ENCODE results near the gene MYOG.

Gene MYOG

DNA sequence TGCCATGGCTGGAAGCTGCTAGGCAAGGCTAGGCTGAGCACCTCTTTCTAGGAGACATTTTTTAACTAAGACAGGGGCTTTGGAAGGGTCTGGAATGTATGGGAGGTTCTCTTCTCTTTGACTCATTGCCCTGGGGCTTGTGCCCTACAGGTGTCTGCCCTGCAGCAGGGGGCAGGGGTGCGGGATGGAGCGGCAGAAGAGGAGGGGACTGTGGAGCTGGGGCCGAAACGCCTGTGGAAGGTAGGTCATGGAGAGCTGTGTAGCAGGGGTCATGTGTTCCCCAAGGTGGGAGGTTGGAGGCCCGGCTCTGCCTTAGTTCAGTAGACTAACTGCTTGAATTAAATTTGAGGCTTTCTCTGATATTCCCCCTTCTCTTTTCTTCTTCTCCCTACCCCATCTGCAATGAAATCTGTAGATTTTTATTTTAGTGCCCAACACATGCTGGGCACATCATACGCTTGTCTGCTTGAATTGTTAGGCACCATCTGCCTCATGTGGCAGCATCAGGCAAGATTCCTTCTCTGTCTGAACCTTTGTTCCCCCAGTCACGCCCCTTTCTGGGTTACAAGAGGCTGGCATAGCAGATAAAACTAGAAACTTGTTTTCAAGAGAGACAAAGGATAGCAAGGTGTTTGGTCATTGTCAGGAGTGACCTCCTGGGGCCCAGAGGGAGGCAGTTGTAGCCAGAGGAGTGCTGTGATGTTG, 41.1 kb downstream of the MYOG start:
- H3K27ac ChIP-seq, result no peak overlapping the region
- no peak for TF ChIP-seq ZFX (IDR thresholded peaks at IDR 0.05)
- TF ChIP-seq, protein P1, sequence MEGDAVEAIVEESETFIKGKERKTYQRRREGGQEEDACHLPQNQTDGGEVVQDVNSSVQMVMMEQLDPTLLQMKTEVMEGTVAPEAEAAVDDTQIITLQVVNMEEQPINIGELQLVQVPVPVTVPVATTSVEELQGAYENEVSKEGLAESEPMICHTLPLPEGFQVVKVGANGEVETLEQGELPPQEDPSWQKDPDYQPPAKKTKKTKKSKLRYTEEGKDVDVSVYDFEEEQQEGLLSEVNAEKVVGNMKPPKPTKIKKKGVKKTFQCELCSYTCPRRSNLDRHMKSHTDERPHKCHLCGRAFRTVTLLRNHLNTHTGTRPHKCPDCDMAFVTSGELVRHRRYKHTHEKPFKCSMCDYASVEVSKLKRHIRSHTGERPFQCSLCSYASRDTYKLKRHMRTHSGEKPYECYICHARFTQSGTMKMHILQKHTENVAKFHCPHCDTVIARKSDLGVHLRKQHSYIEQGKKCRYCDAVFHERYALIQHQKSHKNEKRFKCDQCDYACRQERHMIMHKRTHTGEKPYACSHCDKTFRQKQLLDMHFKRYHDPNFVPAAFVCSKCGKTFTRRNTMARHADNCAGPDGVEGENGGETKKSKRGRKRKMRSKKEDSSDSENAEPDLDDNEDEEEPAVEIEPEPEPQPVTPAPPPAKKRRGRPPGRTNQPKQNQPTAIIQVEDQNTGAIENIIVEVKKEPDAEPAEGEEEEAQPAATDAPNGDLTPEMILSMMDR (conservative IDR thresholded peaks at IDR 0.05), result no peak

DNA sequence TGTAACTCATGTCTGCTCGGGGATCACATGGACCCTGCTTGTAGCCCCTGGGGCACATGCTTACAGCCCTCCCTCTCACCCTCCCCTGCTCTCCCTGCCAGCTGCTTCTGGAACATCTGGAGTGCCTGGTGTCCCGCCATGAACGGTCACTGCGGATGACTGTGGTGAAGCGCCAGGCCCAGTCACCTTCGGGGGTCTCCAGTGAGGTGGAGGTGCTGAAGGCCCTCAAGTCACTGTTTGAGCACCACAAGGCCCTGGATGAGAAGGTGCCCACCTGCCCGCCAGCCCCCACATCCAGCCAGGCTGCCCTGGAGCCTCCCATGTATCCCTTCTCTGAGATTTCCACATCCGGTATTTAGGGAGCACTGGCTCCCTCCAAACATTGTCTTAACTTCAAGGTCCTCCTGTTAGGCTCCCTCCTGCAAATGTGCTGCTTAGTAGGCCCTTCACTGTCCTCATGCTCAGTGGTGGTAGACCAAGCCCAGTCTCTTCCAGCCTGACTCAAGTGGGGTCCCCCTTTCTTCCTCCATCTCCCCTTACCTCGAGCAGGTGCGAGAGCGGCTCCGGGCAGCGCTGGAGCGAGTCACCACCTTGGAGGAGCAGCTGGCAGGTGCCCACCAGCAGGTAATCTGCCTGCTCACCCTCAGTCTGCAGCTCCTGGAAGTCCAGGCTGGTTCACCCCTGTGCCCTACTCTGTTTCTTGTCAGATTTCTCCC, 41.8 kb downstream of the MYOG start:
- TF ChIP-seq ZFX (IDR thresholded peaks at IDR 0.05), result no peak
- TF ChIP-seq, protein P1 (conservative IDR thresholded peaks at IDR 0.05), result no peak
- H3K27ac ChIP-seq, result no peak overlapping the region

DNA sequence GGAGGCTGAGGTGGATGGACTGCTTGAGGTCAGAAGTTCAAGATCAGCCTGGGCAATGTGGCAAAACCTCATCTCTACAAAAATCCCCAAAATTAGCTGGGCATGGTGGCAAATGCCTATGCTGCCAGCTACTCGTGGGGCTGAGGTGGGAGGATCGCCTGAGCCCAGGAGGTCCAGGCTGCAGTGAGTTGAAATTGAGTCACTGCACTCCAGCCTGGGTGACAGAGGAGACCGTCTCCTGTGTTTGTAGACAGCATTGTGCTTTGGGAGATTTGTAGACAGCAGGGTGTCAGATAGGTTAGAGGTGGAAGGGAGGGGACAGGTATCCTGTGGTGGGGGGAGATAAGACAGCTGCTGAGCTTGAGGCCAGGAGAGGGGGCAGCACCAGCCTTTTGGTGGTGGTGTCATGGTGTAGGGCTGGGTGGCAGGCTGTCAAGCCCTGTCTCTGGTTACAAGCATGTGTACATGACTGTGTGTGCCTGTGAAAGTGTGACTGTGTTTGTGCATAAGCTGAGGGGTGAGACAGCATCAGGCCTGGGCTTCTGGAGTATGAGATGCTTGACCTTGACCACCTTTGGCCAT, 44.4 kb downstream of the MYOG start:
- no peak overlapping the region for H3K27ac ChIP-seq
- TF ChIP-seq, protein P1 (conservative IDR thresholded peaks at IDR 0.05), result no peak
- TF ChIP-seq ZFX (IDR thresholded peaks at IDR 0.05), result no peak

DNA sequence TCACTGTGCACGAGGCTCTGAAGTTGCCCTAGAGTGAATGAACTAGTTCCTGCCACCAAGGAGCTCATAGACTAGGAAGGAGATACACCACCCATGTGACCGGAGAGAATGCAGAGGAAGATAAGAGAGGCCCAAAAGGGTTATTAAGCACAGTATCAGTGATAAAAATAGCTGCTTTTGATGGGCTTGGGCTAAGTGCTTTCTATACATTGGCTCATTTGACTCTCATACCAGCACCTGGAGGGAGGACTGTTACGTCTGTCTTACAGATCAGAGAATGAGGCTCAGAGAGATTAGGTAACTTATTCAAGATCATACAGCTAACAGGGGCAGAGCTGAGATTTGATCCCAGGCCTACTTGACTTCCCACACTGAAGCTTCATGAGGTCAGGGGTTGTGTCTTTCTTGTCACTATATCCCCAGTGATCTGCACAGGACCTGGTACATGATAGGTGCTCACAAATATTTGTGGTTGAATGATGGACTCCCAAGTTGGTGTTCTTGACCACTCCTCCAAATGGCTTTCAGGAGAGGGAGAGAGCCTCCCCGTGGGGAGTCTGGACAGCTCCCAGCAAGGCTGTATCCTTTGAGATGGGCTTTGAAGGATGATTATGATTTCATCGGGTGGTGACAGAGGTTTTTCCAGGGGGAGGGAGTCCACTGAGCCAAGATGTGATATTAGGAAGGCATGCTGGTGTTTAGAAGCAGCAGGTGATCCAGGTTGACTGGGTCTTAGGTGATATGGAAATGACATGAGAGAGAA, 45.1 kb downstream of the MYOG start:
- H3K27ac ChIP-seq, result no peak overlapping the region

DNA sequence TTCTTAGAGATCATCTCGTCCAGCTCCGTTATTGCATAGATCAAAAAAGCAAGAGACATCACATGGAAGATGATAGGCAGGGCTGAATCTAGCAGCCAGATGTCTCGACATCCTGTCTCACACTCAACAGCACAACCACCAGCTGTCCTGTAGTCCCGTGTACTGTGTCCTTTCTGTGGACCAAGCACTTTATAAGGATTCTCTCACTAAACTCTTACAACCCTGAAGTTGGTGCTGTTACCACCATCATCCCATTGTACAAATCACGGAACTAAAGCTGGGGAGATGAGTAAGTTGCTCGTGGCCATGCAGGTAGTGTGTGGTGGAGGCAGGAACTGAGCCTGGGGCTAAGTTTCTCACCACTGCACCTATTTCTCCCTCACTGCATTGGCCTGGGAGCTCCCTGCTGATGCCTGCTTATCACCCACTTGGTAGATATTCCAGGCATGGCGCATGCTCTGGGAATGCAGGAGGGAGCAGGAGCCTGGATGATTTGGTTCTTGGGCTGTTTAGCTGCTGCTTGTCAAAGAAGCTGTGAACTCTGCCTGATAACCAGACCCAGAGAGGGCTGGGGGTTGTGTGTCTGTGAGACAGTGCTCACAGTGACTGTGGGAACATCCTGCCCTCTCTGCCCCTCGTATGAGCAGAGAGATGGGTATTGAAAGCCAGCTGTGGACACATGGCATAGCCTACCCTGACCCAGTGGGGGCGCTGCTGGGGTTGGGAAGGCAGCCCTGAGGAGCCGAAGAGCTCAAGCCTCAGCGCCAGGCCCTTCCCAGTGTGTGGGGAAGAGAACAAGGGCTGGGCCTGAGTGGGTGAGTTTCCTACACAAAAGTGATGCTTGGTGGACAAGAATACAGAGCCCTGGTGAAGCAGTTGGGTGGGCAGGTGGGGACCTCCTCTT, 46.0 kb downstream of the MYOG start:
- no peak for TF ChIP-seq ZFX (IDR thresholded peaks at IDR 0.05)
- TF ChIP-seq, protein P1 (conservative IDR thresholded peaks at IDR 0.05), result peak; percentile 52
- H3K27ac ChIP-seq, result no peak overlapping the region

More for the DNA sequence above, 45.1 kb downstream of the MYOG start:
- TF ChIP-seq, protein P1 (conservative IDR thresholded peaks at IDR 0.05), result no peak
- TF ChIP-seq ZFX (IDR thresholded peaks at IDR 0.05), result no peak

DNA sequence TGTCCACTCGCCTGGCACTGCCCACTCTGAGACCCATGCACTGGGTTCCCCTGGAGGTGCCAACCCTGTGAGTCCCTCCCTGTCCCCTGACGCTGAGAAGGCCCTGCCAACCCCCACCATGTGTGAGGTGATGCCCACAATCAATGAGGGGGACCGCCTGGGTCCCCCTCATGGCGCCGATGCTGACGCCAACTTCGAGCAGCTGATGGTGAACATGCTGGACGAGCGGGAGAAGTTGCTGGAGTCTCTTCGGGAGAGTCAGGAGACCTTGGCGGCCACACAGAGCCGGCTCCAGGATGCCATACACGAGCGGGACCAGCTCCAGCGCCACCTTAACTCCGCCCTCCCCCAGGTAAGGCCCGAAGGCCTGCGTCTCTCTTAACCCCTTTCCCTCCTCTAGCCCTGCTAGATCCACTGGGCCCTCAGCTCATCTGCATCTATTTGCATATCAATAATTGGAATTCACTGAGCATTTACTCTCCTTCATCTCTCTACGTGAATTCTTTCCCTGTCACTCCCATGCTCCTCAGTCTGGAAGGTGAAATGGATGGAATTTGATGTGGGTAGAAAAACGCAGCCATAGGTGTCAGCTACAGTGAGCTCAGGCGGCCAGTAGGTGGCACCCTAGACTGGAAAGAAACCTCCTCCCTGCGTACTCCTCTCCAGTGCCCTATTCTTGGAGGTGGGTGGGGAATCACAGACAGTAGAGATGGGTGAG, 46.8 kb downstream of the MYOG start:
- H3K27ac ChIP-seq, result no peak overlapping the region

More for the DNA sequence above, 46.8 kb downstream of the MYOG start:
- no peak for TF ChIP-seq ZFX (IDR thresholded peaks at IDR 0.05)
- TF ChIP-seq, protein P1 (conservative IDR thresholded peaks at IDR 0.05), result peak; percentile 94
